HepG2 (cell line): Measurements from ENCODE around the gene USP43.

ENCODE experiments used
- ARNTL ChIP-seq: sonication (generic); formaldehyde crosslinking; IDR thresholded peaks from 2 replicates; pipeline ENCODE4 v1.4.0; 2020; ENCODE audit warnings: mild to moderate bottlenecking, missing genetic modification reagents
- ATF3 ChIP-seq: sonication (generic); formaldehyde crosslinking; IDR thresholded peaks from 2 replicates; pipeline ENCODE4 v1.4.0; 2020; ENCODE audit warnings: missing genetic modification reagents
- CTCF ChIP-seq: sonication (generic); formaldehyde crosslinking; IDR thresholded peaks from 2 replicates; pipeline ENCODE4 v1.5.0; 2020; ENCODE audit warnings: mild to moderate bottlenecking, missing genetic modification reagents, moderate library complexity
- MYC ChIP-seq: sonication (generic); formaldehyde crosslinking; IDR thresholded peaks from 2 replicates; pipeline ENCODE4 v1.9.0; 2021; ENCODE audit warnings: missing genetic modification reagents, borderline replicate concordance
- TCF7 ChIP-seq: sonication (generic); IDR thresholded peaks from 2 replicates; pipeline ENCODE4 v1.6.1; 2016; ENCODE audit warnings: antibody characterized with exemption, low read depth
- ZFX ChIP-seq: sonication (generic); formaldehyde crosslinking; IDR thresholded peaks from 2 replicates; pipeline ENCODE4 v1.4.0; 2020; ENCODE audit warnings: mild to moderate bottlenecking, low read depth, missing genetic modification reagents, moderate library complexity

- TF ChIP-seq ZFX (no peak), TCF7 (no peak), ARNTL (CRISPR knock-in tag) (no peak), CTCF (CRISPR knock-in tag) (no peak), MYC (CRISPR knock-in tag) (no peak), ATF3 (no peak)
Measured at GRCh38 chr17:9693755-9694154, 48.4 kb downstream of the USP43 start.
